VCaP (cell line): ENCODE data around the gene GTPBP3.

Experiments used
- H3K27ac ChIP-seq: fragments of 450-650 bp; 2 replicates; pipeline ENCODE4 v1.5.1; 2017
- TF ChIP-seq, protein P1 (sequence below): fragments of 450-650 bp; conservative IDR thresholded peaks from 2 replicates; pipeline ENCODE4 v1.5.1; 2017; ENCODE audit warnings: mild to moderate bottlenecking, moderate library complexity

Gene GTPBP3

DNA sequence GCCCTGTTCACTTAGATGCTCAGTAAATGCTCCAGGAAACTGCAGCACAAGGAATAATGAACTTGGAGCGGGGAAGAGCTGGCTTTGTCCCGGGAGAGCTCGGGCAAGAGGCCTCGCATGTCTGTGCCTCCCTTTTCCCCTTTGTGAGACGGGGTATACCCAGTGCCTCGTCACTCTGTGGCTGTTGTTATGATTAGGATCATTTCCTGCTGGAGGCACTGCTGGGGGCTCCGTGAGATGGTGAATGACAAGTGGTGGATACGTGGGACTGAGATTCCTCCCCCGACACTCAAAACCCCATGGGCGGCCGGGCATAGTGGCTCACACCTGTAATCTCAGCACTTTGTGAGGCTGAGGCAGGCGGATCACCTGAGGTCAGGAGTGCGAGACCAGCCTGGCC, 40.9 kb downstream of the GTPBP3 start:
- H3K27ac ChIP-seq = no peak overlapping the region
- TF ChIP-seq, protein P1, sequence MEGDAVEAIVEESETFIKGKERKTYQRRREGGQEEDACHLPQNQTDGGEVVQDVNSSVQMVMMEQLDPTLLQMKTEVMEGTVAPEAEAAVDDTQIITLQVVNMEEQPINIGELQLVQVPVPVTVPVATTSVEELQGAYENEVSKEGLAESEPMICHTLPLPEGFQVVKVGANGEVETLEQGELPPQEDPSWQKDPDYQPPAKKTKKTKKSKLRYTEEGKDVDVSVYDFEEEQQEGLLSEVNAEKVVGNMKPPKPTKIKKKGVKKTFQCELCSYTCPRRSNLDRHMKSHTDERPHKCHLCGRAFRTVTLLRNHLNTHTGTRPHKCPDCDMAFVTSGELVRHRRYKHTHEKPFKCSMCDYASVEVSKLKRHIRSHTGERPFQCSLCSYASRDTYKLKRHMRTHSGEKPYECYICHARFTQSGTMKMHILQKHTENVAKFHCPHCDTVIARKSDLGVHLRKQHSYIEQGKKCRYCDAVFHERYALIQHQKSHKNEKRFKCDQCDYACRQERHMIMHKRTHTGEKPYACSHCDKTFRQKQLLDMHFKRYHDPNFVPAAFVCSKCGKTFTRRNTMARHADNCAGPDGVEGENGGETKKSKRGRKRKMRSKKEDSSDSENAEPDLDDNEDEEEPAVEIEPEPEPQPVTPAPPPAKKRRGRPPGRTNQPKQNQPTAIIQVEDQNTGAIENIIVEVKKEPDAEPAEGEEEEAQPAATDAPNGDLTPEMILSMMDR = no peak

DNA sequence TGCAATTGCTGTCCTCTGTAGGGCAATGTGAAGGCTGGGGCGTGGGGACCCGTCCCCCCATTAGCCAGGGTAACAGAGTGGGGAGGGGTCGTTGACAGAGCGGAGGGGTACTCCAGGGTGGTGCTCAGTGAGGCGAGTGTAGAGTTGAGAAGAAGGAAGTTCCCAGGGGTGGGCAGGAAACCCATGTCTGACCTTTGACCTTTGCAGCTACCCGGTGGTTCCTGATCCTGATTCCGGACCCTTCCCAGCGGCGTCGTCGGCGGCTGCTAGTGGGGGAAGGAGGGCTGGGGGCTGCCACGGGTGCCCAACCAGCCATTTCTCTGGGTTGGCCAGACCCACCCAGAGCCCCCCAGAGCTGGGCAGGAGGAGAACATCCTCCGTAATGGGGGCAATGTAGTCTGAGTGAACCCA, 41.9 kb downstream of the GTPBP3 start:
- H3K27ac ChIP-seq = no peak overlapping the region
- TF ChIP-seq, protein P1 = no peak

DNA sequence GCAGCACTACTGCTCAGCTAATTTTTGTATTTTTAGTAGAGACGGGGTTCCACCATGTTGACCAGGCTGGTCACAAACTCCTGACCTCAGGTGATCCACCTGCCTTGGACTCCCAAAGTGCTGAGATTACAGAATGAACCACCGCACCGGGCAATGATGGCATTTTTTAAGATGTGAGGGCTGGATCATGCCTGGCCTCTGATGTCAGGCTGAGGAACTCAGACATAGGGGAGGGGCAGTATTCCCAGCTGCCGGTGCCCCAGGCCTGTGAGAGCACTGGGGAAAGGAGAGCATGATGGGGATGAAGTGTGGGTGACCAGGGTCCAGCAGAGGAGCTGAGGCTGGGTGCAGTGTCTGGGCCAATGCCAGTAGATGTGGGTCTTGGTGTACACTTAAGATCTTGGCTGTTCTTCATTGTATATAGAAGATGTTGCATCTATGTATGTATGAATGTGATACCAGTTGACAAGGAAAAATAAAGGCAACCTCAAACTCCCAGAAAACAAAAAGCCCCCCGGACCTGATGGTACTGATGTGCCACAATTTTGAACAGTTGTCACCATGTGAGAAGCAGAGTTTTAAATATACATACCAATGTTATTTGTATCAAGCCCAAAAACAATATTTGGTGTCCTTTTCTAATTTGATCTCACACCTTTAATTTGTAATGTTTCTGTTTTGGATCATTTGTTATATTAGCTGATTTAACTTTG, 43.2 kb downstream of the GTPBP3 start:
- TF ChIP-seq, protein P1 = no peak
- no peak overlapping the region for H3K27ac ChIP-seq

DNA sequence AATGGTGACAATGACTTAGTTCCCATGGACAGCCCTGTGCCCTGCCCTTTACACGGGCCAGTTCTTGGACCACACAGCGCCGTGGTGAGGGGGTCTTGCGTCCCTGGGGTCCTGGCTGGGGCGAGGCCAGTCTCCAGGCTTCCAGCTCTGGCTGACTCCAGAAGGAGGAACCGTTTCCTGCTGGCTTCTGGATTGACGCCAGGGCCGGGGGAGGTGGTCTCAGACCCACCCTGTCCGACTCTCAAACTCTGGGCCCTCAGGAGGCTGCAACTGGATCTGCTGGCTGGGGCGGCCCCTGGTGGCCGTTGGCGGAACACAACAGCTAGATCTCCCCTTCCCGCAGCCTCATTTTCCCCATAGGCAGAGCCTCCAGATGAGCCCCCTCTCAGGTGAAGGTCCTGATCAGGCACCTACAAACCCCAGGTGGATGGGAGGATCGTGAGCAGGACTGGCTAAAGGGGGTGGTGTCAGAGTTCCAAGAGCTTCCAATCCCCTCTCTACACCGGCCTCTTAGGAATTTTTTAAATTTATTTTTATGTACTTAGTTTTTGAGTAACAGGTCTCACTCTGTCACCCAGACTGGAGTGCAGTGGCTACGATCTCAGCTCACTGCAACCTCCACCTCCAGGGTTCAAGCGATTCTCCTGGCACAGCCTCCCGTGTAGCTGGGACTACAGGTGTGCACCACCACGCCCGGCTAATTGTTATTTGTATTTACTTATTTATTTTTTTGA, 48.7 kb downstream of the GTPBP3 start:
- TF ChIP-seq, protein P1 = peak; percentile 97
- no peak overlapping the region for H3K27ac ChIP-seq

DNA sequence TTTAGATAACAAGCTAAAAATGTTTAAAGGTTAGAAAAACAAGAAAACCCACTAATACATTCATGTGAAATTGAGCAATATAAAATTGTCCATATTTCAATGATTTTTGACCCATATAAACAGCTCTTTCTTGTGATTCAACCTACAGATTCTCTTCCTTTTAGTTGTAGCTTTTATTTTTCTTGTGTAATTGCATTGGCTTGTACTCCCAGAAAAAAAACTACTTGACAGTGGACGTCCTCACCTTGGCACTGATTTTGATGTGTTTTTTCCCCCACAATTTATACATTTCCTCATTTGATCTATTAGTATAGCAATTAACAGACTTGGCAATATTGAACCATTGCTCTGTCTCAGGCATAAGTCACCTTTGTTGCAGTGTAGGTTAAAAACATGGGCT, 51.9 kb downstream of the GTPBP3 start:
- TF ChIP-seq, protein P1 = no peak
- H3K27ac ChIP-seq = no peak overlapping the region

DNA sequence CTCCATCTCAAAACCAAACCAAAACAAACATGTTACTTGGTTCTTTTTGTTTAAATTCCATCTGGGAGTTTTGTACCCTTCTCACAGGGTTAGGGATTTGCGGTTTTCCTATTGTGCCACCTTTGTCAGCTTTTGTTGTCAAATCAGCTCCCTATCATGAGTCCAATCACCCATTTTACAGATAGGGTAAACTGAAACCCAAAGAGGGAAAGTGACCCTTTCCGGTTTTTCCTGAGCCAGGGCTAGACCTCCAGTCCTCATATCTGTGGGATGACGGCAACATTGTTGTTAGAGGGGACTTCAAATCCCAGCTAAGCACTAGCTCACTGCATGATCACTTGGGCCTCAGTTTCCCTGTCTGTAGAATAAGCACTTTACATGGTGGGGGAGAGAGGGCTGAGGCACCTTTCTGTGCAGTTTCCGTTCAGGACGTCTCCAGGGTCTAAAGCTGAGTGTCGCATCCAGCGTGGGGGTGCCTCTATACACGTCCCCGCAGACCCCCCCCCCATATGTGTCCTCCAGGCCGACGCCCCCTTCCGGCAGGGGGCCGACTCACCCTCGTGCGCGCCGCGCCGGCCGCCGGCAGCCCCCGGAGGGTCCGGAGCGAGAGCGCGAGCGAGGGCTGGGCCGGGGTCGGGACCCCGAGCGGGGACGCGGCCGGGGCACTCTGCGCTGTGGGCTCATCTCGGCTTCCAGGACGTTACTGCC, 52.8 kb downstream of the GTPBP3 start:
- no peak overlapping the region for H3K27ac ChIP-seq
- TF ChIP-seq, protein P1 = no peak
